Measurements from ENCODE around the gene UNC45A.

UNC45A gene

DNA sequence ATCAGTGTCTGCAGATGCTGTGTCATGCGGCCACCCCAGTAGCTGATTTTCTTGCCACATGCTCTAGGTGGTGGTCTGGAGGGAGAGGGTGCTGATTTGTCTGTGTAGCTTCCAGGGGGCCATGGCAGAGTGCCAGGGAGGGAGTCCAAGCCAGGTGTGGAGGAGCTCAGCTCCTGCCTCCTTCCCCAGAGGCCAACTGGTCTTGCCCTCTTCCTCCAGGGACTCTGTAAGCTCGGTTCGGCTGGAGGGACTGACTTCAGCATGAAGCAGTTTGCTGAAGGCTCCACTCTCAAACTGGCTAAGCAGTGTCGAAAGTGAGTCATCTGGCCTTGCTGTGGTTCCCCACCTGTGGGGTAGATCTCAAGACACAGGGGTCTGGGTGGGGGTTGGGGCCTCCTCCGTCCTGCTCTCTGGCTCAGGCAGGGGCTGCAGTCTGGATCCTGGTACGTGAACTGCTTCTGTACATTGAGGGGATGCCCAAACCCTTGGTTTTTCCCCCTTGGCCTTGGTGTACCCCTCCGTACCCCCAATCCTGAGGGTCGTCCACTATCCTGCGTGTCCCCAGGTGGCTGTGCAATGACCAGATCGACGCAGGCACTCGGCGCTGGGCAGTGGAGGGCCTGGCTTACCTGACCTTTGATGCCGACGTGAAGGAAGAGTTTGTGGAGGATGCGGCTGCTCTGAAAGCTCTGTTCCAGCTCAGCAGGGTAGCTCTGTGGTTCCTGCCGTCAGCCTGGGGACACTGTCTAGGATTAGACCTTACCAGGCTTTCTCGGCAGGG is 12.7 kb downstream of the UNC45A start:
- peaks cover 56 to 94% of the 10 kb centered on the region in 2 experiments for H3K36me3 ChIP-seq (ENCODE audit: control insufficient read depth in 2 of 2, insufficient read depth in 1 of 2, low read length in 2 of 2)
- H3K4me3 ChIP-seq (ENCODE audit: low read depth, low read length): no peak overlapping the region
- TF ChIP-seq ZNF76 (tag by site-specific recombination; IDR thresholded peaks at IDR 0.05; ENCODE audit: borderline replicate concordance, low read depth) (no peak), ZNF600 (tag by site-specific recombination; IDR thresholded peaks at IDR 0.05) (peak; percentile 36; the same call in 1 of the 2 replicates), HOXC10 (CRISPR knock-in tag; IDR thresholded peaks at IDR 0.05) (no peak), ZNF169 (tag by site-specific recombination; IDR thresholded peaks at IDR 0.05) (no peak), ZNF707 (tag by site-specific recombination; IDR thresholded peaks at IDR 0.05) (no peak), ZBTB1 (tag by site-specific recombination; IDR thresholded peaks at IDR 0.05) (no peak), GLIS1 (tag by site-specific recombination; IDR thresholded peaks at IDR 0.05) (peak; percentile 65), ZNF670 (tag by site-specific recombination; IDR thresholded peaks at IDR 0.05; ENCODE audit: low read depth) (no peak), ZNF23 (tag by site-specific recombination; IDR thresholded peaks at IDR 0.05; ENCODE audit: borderline replicate concordance) (no peak), ZNF677 (tag by site-specific recombination; IDR thresholded peaks at IDR 0.05) (no peak), KLF8 (tag by site-specific recombination; IDR thresholded peaks at IDR 0.05) (no peak), ZNF292 (tag by site-specific recombination; IDR thresholded peaks at IDR 0.05; ENCODE audit: borderline replicate concordance, low read depth) (no peak), ZNF626 (tag by site-specific recombination; IDR thresholded peaks at IDR 0.05) (no peak), ZNF37A (tag by site-specific recombination; IDR thresholded peaks at IDR 0.05) (no peak)
- TF ChIP-seq, protein P1, sequence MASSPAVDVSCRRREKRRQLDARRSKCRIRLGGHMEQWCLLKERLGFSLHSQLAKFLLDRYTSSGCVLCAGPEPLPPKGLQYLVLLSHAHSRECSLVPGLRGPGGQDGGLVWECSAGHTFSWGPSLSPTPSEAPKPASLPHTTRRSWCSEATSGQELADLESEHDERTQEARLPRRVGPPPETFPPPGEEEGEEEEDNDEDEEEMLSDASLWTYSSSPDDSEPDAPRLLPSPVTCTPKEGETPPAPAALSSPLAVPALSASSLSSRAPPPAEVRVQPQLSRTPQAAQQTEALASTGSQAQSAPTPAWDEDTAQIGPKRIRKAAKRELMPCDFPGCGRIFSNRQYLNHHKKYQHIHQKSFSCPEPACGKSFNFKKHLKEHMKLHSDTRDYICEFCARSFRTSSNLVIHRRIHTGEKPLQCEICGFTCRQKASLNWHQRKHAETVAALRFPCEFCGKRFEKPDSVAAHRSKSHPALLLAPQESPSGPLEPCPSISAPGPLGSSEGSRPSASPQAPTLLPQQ (tag by site-specific recombination; IDR thresholded peaks at IDR 0.05): 0 out of 2 replicates have a peak, but pooled peaks have one; percentile 48
- TF ChIP-seq, protein P2, sequence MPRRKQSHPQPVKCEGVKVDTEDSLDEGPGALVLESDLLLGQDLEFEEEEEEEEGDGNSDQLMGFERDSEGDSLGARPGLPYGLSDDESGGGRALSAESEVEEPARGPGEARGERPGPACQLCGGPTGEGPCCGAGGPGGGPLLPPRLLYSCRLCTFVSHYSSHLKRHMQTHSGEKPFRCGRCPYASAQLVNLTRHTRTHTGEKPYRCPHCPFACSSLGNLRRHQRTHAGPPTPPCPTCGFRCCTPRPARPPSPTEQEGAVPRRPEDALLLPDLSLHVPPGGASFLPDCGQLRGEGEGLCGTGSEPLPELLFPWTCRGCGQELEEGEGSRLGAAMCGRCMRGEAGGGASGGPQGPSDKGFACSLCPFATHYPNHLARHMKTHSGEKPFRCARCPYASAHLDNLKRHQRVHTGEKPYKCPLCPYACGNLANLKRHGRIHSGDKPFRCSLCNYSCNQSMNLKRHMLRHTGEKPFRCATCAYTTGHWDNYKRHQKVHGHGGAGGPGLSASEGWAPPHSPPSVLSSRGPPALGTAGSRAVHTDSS (tag by site-specific recombination; IDR thresholded peaks at IDR 0.05): no peak
- TF ChIP-seq, protein P3, sequence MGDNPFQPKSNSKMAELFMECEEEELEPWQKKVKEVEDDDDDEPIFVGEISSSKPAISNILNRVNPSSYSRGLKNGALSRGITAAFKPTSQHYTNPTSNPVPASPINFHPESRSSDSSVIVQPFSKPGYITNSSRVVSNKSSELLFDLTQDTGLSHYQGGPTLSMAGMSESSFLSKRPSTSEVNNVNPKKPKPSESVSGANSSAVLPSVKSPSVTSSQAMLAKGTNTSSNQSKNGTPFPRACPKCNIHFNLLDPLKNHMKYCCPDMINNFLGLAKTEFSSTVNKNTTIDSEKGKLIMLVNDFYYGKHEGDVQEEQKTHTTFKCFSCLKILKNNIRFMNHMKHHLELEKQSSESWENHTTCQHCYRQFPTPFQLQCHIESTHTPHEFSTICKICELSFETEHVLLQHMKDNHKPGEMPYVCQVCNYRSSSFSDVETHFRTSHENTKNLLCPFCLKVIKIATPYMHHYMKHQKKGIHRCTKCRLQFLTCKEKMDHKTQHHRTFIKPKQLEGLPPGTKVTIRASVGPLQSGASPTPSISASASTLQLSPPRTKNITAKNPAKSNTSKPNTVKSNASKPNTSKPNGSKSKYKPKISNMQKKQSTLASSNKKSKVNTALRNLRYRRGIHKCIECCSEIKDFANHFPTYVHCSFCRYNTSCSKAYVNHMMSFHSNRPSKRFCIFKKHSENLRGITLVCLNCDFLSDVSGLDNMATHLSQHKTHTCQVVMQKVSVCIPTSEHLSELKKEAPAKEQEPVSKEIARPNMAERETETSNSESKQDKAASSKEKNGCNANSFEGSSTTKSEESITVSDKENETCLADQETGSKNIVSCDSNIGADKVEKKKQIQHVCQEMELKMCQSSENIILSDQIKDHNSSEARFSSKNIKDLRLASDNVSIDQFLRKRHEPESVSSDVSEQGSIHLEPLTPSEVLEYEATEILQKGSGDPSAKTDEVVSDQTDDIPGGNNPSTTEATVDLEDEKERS (tag by site-specific recombination; IDR thresholded peaks at IDR 0.05): no peak
- TF ChIP-seq, protein P4, sequence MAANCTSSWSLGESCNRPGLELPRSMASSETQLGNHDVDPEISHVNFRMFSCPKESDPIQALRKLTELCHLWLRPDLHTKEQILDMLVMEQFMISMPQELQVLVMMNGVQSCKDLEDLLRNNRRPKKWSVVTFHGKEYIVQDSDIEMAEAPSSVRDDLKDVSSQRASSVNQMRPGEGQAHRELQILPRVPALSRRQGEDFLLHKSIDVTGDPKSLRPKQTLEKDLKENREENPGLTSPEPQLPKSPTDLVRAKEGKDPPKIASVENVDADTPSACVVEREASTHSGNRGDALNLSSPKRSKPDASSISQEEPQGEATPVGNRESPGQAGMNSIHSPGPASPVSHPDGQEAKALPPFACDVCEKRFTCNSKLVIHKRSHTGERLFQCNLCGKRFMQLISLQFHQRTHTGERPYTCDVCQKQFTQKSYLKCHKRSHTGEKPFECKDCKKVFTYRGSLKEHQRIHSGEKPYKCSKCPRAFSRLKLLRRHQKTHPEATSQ (tag by site-specific recombination; IDR thresholded peaks at IDR 0.05): no peak
- ChIA-PET CTCF (interaction anchor here (0.9 to 4.0 kb wide), 3 partner anchors 13 to 85 kb away, joined by 5 to 16 read pairs (median 6); partner anchors contain the start of genes HDDC3 and UNC45A), POLR2A (interaction anchor here (0.6 to 2.3 kb wide), 7 partner anchors 7 to 47 kb away, joined by 3 to 17 read pairs (median 3); partner anchors contain the start of genes MAN2A2, PRC1 and UNC45A)
- H3K4me1 ChIP-seq (ENCODE audit: control insufficient read depth, insufficient read depth, low read length): no peaks in the 10 kb centered on the region
- H3K9me3 ChIP-seq (ENCODE audit: control insufficient read depth, insufficient read depth, low read depth, low read length): no peaks in the 10 kb centered on the region
- H3K27ac ChIP-seq (ENCODE audit: extremely low read depth, low read depth, low read length): no peak overlapping the region
